Osteoblast (primary cell): Measurements from ENCODE around the gene GZMM. TPM values are rescaled to one million over a fixed set of nuclear protein-coding genes. Genes with fewer than 3 reads are reported as not detected.

ENCODE experiments used
- DNase-seq: peaks from one replicate; pipeline ENCODE4 v3.0.0; 2011; ENCODE audit warnings: low spot score, mixed read lengths; ENCODE audit not compliant: insufficient read length; ENCODE audit errors: missing footprints
- H2AFZ ChIP-seq: 2 replicates; pipeline ENCODE4 v1.6.0; 2011; ENCODE audit warnings: mild to moderate bottlenecking, low read length
- H3K27ac ChIP-seq: 2 replicates; pipeline ENCODE4 v1.5.1; 2011; ENCODE audit warnings: mild to moderate bottlenecking, low read depth, low read length, moderate library complexity
- H3K27me3 ChIP-seq: 2 replicates; pipeline ENCODE4 v1.6.0; 2012; ENCODE audit warnings: mild to moderate bottlenecking, control low read depth, inconsistent platforms, low read length, moderate library complexity; ENCODE audit not compliant: insufficient read depth
- H3K36me3 ChIP-seq: 2 replicates; pipeline ENCODE4 v1.5.1; 2011; ENCODE audit warnings: mild to moderate bottlenecking, low read length, control low read depth, moderate library complexity; ENCODE audit not compliant: insufficient read depth
- H3K4me1 ChIP-seq: 2 replicates; pipeline ENCODE4 v1.5.1; 2011; ENCODE audit warnings: mild to moderate bottlenecking, low read length, control low read depth, moderate library complexity; ENCODE audit not compliant: insufficient read depth
- H3K4me2 ChIP-seq: 2 replicates; pipeline ENCODE4 v1.6.0; 2011; ENCODE audit warnings: mild to moderate bottlenecking, low read length; ENCODE audit not compliant: insufficient read depth
- H3K4me3 ChIP-seq: fragments of 200-600 bp; sonication (generic); 3 replicates; pipeline ENCODE4 v1.5.1; 2012; ENCODE audit warnings: mild to moderate bottlenecking, low read length, inconsistent platforms; ENCODE audit not compliant: insufficient read depth
- H3K79me2 ChIP-seq: 2 replicates; pipeline ENCODE4 v1.6.0; 2012; ENCODE audit warnings: mild to moderate bottlenecking, low read length, control low read depth, inconsistent platforms; ENCODE audit not compliant: insufficient read depth
- H3K9me3 ChIP-seq: 2 replicates; pipeline ENCODE4 v1.5.1; 2011; ENCODE audit warnings: low read depth, low read length, control low read depth
- H4K20me1 ChIP-seq: 2 replicates; pipeline ENCODE4 v1.6.0; 2012; ENCODE audit warnings: mild to moderate bottlenecking, low read length, control low read depth; ENCODE audit not compliant: insufficient read depth
- total RNA-seq: library from RNA; depleted of rRNA; stranded (reverse); fragments of >200 nt; gene quantifications from 2 replicates; pipeline ENCODE4 v1.2.3, GENCODE V29; 2012
- TF ChIP-seq, protein P1 (sequence below): IDR thresholded peaks from 2 replicates; pipeline ENCODE4 v1.5.1; 2011; ENCODE audit warnings: mild to moderate bottlenecking, low read depth, low read length, moderate library complexity; ENCODE audit errors: extremely low read depth

GZMM gene
- total RNA-seq, 1 donor, result under 0.01 TPM

DNA sequence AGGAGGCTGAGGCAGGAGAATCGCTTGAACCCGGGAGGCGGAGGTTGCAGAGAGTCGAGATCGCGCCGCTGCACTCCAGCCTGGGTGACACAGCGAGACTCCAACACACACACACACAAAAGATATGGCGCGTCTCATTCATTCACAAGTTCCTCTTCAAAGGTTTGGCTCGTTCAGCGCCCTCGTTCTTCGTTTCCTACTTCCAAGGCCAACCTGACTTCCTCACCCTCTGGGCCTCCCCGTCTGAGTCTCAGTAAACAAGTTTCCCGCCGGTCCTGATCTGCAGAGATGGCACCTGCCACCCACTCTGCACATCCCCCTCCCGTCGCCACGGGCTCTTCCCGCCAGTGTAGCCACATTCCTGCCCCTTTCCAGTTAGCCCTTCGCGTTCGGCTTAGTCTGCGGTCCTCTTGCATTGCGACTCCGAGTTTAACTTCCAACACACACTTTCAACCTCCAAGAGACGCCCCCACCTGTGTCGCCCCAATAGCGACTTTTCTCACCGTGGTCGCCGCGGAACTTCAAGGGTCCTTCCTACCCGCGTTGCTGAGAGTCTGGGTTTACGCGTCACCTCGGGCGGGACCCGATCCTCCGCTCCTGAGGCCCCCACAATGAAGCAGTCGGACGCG, 27.2 kb downstream of the GZMM start:
- TF ChIP-seq, protein P1, sequence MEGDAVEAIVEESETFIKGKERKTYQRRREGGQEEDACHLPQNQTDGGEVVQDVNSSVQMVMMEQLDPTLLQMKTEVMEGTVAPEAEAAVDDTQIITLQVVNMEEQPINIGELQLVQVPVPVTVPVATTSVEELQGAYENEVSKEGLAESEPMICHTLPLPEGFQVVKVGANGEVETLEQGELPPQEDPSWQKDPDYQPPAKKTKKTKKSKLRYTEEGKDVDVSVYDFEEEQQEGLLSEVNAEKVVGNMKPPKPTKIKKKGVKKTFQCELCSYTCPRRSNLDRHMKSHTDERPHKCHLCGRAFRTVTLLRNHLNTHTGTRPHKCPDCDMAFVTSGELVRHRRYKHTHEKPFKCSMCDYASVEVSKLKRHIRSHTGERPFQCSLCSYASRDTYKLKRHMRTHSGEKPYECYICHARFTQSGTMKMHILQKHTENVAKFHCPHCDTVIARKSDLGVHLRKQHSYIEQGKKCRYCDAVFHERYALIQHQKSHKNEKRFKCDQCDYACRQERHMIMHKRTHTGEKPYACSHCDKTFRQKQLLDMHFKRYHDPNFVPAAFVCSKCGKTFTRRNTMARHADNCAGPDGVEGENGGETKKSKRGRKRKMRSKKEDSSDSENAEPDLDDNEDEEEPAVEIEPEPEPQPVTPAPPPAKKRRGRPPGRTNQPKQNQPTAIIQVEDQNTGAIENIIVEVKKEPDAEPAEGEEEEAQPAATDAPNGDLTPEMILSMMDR, result no peak
- DNase-seq, result peak; percentile 93
- H3K79me2 ChIP-seq, result peaks cover 35% of the 10 kb centered on the region
- H3K36me3 ChIP-seq, result no peaks in the 10 kb centered on the region
- H3K9me3 ChIP-seq, result no peaks in the 10 kb centered on the region
- H3K27ac ChIP-seq, result peak overlapping the region; percentile 75
- peak overlapping the region; percentile 90 for H3K4me2 ChIP-seq
- peak overlapping the region; percentile 97 for H3K4me3 ChIP-seq
- peaks cover 26% of the 10 kb centered on the region for H4K20me1 ChIP-seq
- H2AFZ ChIP-seq, result peak overlapping the region; percentile 96
- H3K4me1 ChIP-seq, result peaks cover 34% of the 10 kb centered on the region
- no peaks in the 10 kb centered on the region for H3K27me3 ChIP-seq

DNA sequence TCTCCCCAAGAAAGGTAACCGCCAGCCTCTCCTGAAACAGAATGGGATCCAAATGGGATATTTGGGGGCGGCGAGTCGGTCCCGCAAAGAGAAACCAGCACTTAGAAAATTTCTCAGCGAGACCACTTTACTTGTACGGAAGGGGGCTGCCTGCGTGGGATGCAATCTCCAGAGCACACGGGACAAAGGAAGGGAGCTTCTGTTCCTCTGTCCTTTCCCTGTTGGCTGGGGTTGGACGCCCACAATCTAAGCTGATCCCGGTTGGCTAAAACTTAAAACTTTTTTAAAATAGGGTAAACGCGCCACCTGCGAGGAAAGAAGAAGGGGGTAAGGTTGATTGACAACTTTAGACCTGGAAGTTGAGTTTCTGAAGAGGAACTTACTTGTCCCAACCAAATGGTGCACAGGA, 27.7 kb downstream of the GZMM start:
- Histone ChIP-seq H3K9me3 (no peaks in the 10 kb centered on the region), H3K4me2 (peak overlapping the region; percentile 90), H2AFZ (peak overlapping the region; percentile 96), H3K27ac (peak overlapping the region; percentile 75), H3K4me3 (peak overlapping the region; percentile 97), H3K79me2 (peaks cover 40% of the 10 kb centered on the region), H3K27me3 (no peaks in the 10 kb centered on the region), H3K36me3 (no peaks in the 10 kb centered on the region), H4K20me1 (peaks cover 32% of the 10 kb centered on the region), H3K4me1 (peaks cover 39% of the 10 kb centered on the region)
- TF ChIP-seq, protein P1, result no peak
- DNase-seq, result peak; percentile 96

DNA sequence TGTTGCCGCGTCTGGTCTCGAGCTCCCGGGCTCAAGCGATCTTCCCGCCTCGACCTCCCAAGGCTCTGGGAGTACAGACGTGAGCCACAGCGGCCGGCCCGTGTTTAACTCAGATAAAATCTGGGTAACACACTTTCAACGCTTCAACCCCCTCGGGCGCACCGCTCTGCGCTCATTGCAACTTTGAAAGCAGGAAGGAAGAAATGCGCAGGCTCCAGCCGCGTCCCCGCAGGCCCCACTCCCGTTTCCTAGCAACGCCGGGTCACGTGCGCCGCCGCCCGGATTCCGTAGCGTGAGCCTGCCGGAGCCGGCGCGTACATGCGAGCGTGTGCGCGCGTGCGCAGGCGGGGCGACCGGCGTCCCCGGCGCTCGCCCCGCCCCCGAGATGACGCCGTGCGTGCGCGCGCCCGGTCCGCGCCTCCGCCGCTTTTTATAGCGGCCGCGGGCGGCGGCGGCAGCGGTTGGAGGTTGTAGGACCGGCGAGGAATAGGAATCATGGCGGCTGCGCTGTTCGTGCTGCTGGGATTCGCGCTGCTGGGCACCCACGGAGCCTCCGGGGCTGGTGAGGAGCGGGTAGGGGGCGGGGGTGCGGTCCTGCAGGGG, 28.4 kb downstream of the GZMM start, which contains the start of gene BSG:
BSG (plus strand) TSS at position 457 of the 603 bp plus-strand sequence; CDS start at position 496, 39 bp downstream.
- Histone ChIP-seq H2AFZ (peak within 1 kb of the TSS; percentile 96), H3K4me2 (peak within 1 kb of the TSS; percentile 90), H3K27me3 (no peaks in the 10 kb centered on the region), H3K36me3 (no peaks in the 10 kb centered on the region), H3K4me1 (peaks cover 44% of the 10 kb centered on the region), H3K79me2 (peaks cover 47% of the 10 kb centered on the region), H3K27ac (peak within 1 kb of the TSS; percentile 77), H3K4me3 (peak within 1 kb of the TSS; percentile 97), H4K20me1 (peaks cover 38% of the 10 kb centered on the region), H3K9me3 (no peaks in the 10 kb centered on the region)
- DNase-seq, result peak; percentile 100
- TF ChIP-seq, protein P1, result no peak

DNA sequence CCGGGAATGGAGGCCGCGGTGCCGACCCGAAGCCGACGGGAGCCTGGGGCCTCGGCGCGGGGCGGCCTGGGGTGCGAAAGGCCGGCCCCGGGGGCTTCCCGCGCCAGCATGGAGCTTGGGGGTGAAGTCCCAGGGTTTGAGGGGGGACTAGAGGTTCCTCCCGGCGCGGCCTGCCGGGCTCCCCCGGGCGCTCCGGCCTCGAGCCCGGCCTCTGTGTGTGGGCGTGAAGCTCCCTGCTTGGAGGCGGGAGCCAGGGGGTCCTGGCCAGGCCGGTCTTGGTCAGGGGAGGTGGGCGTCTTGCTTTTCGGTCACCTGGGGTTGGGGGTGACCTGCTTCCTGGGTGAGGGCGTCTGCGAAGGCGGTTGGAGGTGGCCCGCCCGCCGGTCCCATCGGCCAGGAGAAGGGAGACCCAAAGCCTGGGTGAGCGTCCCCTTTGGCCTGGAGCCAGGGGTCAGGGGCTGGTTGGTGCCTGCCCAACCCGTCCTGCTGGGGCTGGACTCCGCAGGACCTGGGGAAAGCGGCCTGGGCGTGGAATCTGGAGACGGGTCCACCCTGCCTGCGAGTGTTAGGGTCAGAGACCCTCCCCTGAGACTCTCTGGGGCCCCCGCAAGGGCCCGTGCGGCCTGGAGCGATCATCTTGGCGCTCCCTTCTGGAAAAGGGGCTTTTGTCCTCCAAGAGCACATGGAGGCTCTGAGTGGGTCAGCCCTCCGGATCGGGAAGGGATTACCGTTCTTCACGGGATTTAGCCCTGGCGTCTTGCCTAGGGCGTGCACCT, 29.1 kb downstream of the GZMM start:
- peak; percentile 98 for DNase-seq

More for the DNA sequence above, 29.1 kb downstream of the GZMM start:
- Histone ChIP-seq H4K20me1 (peaks cover 45% of the 10 kb centered on the region), H3K9me3 (no peaks in the 10 kb centered on the region), H3K36me3 (no peaks in the 10 kb centered on the region), H3K4me3 (peak overlapping the region; percentile 97), H3K4me2 (peak overlapping the region; percentile 87), H3K27ac (peak overlapping the region; percentile 77), H3K27me3 (no peaks in the 10 kb centered on the region), H2AFZ (peak overlapping the region; percentile 22), H3K79me2 (peaks cover 54% of the 10 kb centered on the region), H3K4me1 (peaks cover 44% of the 10 kb centered on the region)
- TF ChIP-seq, protein P1, result no peak
